ENCODE data around the gene CTSG. TPM values are rescaled to one million over a fixed set of nuclear protein-coding genes. Genes with fewer than 3 reads are reported as not detected.
"Not testable (repeated sequence)": the region's sequence is repeated elsewhere in the genome, so short reads cannot be mapped to it uniquely, and the experiment has no call there.

The CTSG gene
- total RNA-seq, 1 experiment from 2014 or later, result not detected

- in situ Hi-C loops (cut with HindIII; ENCODE audit: low sequenced_read_pairs), result no loop called here
- no peak for DNase-seq (ENCODE audit: low spot score)
Observed at GRCh38 chr14:24563505-24563904, 12.5 kb downstream of the CTSG start.

DNA sequence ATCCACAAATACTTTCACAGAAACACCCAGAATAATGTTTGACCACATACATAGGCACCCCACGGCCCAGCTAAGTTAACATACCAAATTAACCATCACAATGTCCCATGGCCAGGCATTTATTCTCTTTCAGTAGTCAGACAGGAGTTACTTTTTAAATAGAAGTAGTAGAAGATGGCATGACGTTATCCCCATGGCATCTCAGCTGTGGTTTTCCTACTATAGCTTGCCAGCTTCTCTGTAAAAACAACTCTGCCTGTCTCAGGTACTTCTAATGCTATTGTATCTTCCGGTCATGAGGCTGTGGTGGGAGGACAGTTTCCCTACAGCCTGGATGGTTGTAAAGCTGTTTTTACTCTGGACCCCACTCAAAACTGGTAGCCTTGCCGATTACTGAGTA, 19.3 kb downstream of the CTSG start:
- in situ Hi-C loops (cut with HindIII; ENCODE audit: low sequenced_read_pairs), result no loop called here
- no peak for DNase-seq (ENCODE audit: low spot score)

DNA sequence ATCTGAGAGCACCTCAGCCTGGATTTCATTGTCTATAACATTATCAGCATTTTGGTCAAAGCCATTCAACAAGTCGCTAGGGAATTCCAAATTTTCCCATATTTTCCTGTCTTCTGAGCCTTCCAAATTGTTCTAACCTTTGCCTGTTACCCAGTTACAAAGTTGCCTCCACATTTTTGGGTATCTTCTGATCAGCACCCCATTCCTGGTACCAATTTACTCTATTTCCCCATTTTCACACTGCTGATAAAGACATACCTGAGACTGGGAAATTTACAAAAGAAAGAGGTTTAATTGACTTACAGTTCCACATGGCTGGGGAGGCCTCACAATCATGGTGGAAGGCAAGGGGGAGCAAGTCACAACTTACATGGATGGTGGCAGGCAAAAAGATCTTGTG, 27.0 kb downstream of the CTSG start:
- DNase-seq (ENCODE audit: low spot score); in situ Hi-C loops (cut with HindIII; ENCODE audit: low sequenced_read_pairs): not testable (repeated sequence)

- no peak for DNase-seq (ENCODE audit: low spot score)
- in situ Hi-C loops (cut with HindIII; ENCODE audit: low sequenced_read_pairs), result no loop called here
Observed at GRCh38 chr14:24542346-24542936, 33.6 kb downstream of the CTSG start.

DNA sequence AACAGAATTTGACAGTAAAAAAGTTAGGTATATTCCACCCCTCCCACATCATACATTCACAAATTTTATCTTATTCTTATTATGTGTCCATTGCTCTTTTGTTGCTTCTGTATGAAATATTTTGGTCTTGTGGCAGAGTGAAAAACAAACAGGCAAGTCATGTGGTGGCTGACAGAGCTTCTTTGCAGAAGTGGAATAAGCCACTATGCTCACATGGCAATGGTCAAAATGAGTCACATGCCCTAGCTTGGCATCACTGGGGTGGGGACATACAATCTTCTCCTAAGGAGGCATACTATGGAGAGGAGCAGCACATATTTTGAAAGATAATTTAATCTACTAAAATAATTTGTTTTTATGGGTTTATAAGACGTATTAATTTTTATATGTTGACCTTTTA, 40.3 kb downstream of the CTSG start:
- in situ Hi-C loops (cut with HindIII; ENCODE audit: low sequenced_read_pairs), result no loop called here
- no peak for DNase-seq (ENCODE audit: low spot score)

GRCh38 chr14:24534286-24534685, 41.8 kb downstream of the CTSG start:
- in situ Hi-C loops (cut with HindIII; ENCODE audit: low sequenced_read_pairs), result no loop called here
- no peak for DNase-seq (ENCODE audit: low spot score)

DNA sequence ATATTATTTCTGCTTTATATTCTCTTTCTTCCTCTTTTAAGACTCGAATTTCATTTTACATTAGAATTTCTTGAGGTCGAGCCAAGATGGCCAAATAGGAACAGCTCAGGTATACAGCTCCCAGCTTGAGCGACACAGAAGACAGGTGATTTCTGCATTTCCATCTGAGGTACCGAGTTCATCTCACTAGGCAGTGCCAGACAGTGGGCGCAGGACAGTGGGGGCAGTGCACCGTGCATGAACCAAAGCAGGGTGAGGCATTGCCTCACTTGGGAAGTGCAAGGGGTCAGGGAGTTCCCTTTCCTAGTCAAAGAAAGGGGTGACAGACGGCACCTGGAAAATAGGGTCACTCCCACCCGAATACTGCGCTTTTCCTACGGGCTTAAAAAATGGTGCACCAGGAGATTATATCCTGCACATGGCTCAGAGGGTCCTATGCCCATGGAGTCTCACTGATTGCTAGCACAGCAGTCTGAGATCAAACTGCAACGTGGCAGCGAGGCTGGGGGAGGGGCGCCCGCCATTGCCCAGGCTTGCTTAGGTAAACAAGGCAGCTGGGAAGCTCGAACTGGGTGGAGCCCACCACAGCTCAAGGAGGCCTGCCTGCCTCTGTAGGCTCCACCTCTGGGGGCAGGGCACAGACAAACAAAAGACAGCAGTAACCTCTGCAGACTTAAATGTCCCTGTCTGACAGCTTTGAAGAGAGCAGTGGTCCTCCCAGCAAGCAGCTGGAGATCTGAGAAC, 50.0 kb downstream of the CTSG start:
- in situ Hi-C loops (cut with HindIII; ENCODE audit: low sequenced_read_pairs); DNase-seq (ENCODE audit: low spot score): not testable (repeated sequence)

Other genes starting within 250 kb of the CTSG start
- gene ADCY4, start 241.2 kb downstream of the CTSG start, total RNA-seq (2014; rRNA removed; shearing (Covaris generic)), result not detected in 2 replicates
- not detected in 2 replicates for gene RIPK3, start 236.3 kb downstream of the CTSG start, total RNA-seq (2014; rRNA removed; shearing (Covaris generic))
- 41.4 and 45.5 TPM in 2 replicates for gene NFATC4, start 208.1 kb downstream of the CTSG start, total RNA-seq (2014; rRNA removed; shearing (Covaris generic))
- 19.7 and 24.1 TPM in 2 replicates for gene NYNRIN, start 177.2 kb downstream of the CTSG start, total RNA-seq (2014; rRNA removed; shearing (Covaris generic))
- gene CBLN3, start 146.6 kb downstream of the CTSG start, total RNA-seq (2014; rRNA removed; shearing (Covaris generic)), result 0.25 and 0.88 TPM in 2 replicates
- 41.9 and 54.9 TPM in 2 replicates for gene KHNYN, start 146.3 kb downstream of the CTSG start, total RNA-seq (2014; rRNA removed; shearing (Covaris generic))
- 49.2 and 56.4 TPM in 2 replicates for gene SDR39U1, start 133.5 kb downstream of the CTSG start, total RNA-seq (2014; rRNA removed; shearing (Covaris generic))
- not detected in 2 replicates for gene CMA1, start 68.0 kb downstream of the CTSG start, total RNA-seq (2014; rRNA removed; shearing (Covaris generic))
- not detected in 2 replicates for gene GZMH, start 33.4 kb upstream of the CTSG start, total RNA-seq (2014; rRNA removed; shearing (Covaris generic))
- gene GZMB, start 57.9 kb upstream of the CTSG start, total RNA-seq (2014; rRNA removed; shearing (Covaris generic)), result not detected in 2 replicates

All from G401 (cell line).